Measurements from ENCODE around the gene STARD8.

The STARD8 gene

GRCh38 chrX:68749426-68749825, 102.0 kb downstream of the STARD8 start:
- DNase-seq (ENCODE audit: low read depth) = no peak

GRCh38 chrX:68750316-68750715, 102.8 kb downstream of the STARD8 start:
- no peak for DNase-seq (ENCODE audit: low read depth)

GRCh38 chrX:68751372-68751771, 103.9 kb downstream of the STARD8 start:
- no peak for DNase-seq (ENCODE audit: low read depth)

- DNase-seq (ENCODE audit: low read depth) = no peak
These were observed 105.8 kb downstream of the STARD8 start for GRCh38 chrX:68753218-68753617.

GRCh38 chrX:68754406-68754805, 106.9 kb downstream of the STARD8 start:
- no peak for DNase-seq (ENCODE audit: low read depth)

- no peak for DNase-seq (ENCODE audit: low read depth)
These were observed 108.2 kb downstream of the STARD8 start for GRCh38 chrX:68755616-68756125.

- no peak for DNase-seq (ENCODE audit: low read depth)
These were observed 109.9 kb downstream of the STARD8 start for GRCh38 chrX:68757331-68757730.

- DNase-seq (ENCODE audit: low read depth) = no peak
These were observed 110.3 kb downstream of the STARD8 start for GRCh38 chrX:68757731-68758130.

- DNase-seq (ENCODE audit: low read depth) = no peak
These were observed 111.2 kb downstream of the STARD8 start for GRCh38 chrX:68758671-68759070.

GRCh38 chrX:68761086-68761485, 113.6 kb downstream of the STARD8 start:
- no peak for DNase-seq (ENCODE audit: low read depth)

GRCh38 chrX:68762766-68763165, 115.3 kb downstream of the STARD8 start:
- peak; percentile 3 for DNase-seq (ENCODE audit: low read depth)

- no peak for DNase-seq (ENCODE audit: low read depth)
These were observed 116.0 kb downstream of the STARD8 start for GRCh38 chrX:68763481-68763880.

Data from fibroblast of gingiva (primary cell).